ENCODE results near the gene SH3TC1.

GRCh38 chr4:8277356-8278008 lies 78.4 kb downstream of the SH3TC1 start:
- TF ChIP-seq EP300 (IDR thresholded peaks at IDR 0.05) (no peak), CTCF (IDR thresholded peaks at IDR 0.05) (no peak)

Measured in gastroesophageal sphincter (tissue), 3 donors.